CD14-positive monocyte (primary cell): ENCODE data around the gene ZFP36L1. TPM values are rescaled to one million over a fixed set of nuclear protein-coding genes. Genes with fewer than 3 reads are reported as not detected.
A peak's percentile ranks its signal among the peaks of the same experiment; 100 is the strongest.

ENCODE experiments used
- DNase-seq, 3 donors: peaks; one replicate each; pipeline ENCODE4 v3.0.0-alpha.2; 2011 to 2022
- H2AFZ ChIP-seq: 2 replicates; pipeline ENCODE4 v1.6.0; 2012; ENCODE audit warnings: mild to moderate bottlenecking, low read depth, low read length, inconsistent platforms; ENCODE audit not compliant: insufficient read depth, poor library complexity, severe bottlenecking
- H3K27ac ChIP-seq, 2 donors: 1 replicate in 1 of 2; 2 replicates in 1 of 2; pipeline ENCODE4 v1.5.1; 2012 to 2013; ENCODE audit warnings: low read length in 2 of 2, control low read depth in 1 of 2, inconsistent platforms in 1 of 2, low read depth in 1 of 2, mild to moderate bottlenecking in 1 of 2
- H3K27me3 ChIP-seq, 2 donors: one replicate each; pipeline versions ENCODE4 v1.6.0 to v1.6.1; 2011 to 2013; ENCODE audit warnings: low read length in 2 of 2; ENCODE audit not compliant: control insufficient read depth in 2 of 2, insufficient read depth in 2 of 2
- H3K36me3 ChIP-seq, 2 donors: replicated peaks in 1 of 2; 1 replicate in 1 of 2; 2 replicates in 1 of 2; pipeline versions ENCODE4 v1.5.1 to v1.6.1; 2012 to 2013; ENCODE audit warnings: low read length in 2 of 2, control low read depth in 1 of 2, inconsistent platforms in 1 of 2, mild to moderate bottlenecking in 1 of 2; ENCODE audit not compliant: insufficient read depth in 2 of 2, control insufficient read depth in 1 of 2
- H3K4me1 ChIP-seq, 2 donors: 1 replicate in 1 of 2; 2 replicates in 1 of 2; pipeline versions ENCODE4 v1.5.1 to v1.6.1; 2012 to 2013; ENCODE audit warnings: low read length in 2 of 2, control low read depth in 1 of 2, inconsistent platforms in 1 of 2, mild to moderate bottlenecking in 1 of 2, moderate library complexity in 1 of 2; ENCODE audit not compliant: insufficient read depth in 2 of 2, control insufficient read depth in 1 of 2
- H3K4me2 ChIP-seq: replicated peaks from 2 replicates; pipeline ENCODE3; 2012; ENCODE audit warnings: low read length, moderate library complexity, mild to moderate bottlenecking; ENCODE audit not compliant: poor library complexity, severe bottlenecking; ENCODE audit errors: extremely low read depth
- H3K4me3 ChIP-seq, 3 experiments: fragments of 200-600 bp in 1 of 3; sonication (generic) in 1 of 3; replicated peaks in 1 of 3; 1 replicate in 2 of 3; 2 replicates in 1 of 3; pipeline ENCODE4 v1.5.1; 2011 to 2013; ENCODE audit warnings: low read length in 3 of 3, mild to moderate bottlenecking in 3 of 3, control low read depth in 2 of 3, low read depth in 2 of 3, inconsistent platforms in 1 of 3, moderate library complexity in 1 of 3
- H3K79me2 ChIP-seq: 2 replicates; pipeline ENCODE4 v1.6.0; 2012; ENCODE audit warnings: mild to moderate bottlenecking, control low read depth, inconsistent platforms, low read length, moderate library complexity; ENCODE audit not compliant: insufficient read depth
- H3K9ac ChIP-seq: 2 replicates; pipeline ENCODE4 v1.6.0; 2017; ENCODE audit warnings: low read length, mild to moderate bottlenecking; ENCODE audit not compliant: insufficient read depth, poor library complexity, severe bottlenecking
- H3K9me3 ChIP-seq, 2 donors: replicated peaks in 1 of 2; 1 replicate in 1 of 2; 2 replicates in 1 of 2; pipeline versions ENCODE4 v1.5.1 to v1.6.1; 2012 to 2013; ENCODE audit warnings: low read length in 2 of 2, control low read depth in 1 of 2; ENCODE audit not compliant: control insufficient read depth in 1 of 2, insufficient read depth in 1 of 2
- H4K20me1 ChIP-seq: 2 replicates; pipeline ENCODE4 v1.6.0; 2012; ENCODE audit warnings: mild to moderate bottlenecking, low read length, control low read depth, moderate library complexity; ENCODE audit not compliant: insufficient read depth
- H3K27ac Mint-ChIP-seq, 7 donors: one replicate each; pipeline ENCODE4 v1.8.0; 2020; ENCODE audit warnings: mild to moderate bottlenecking in 7 of 7, mixed read lengths in 7 of 7, moderate library complexity in 6 of 7, inconsistent platforms in 2 of 7
- H3K27me3 Mint-ChIP-seq, 3 donors: one replicate each; pipeline ENCODE4 v1.8.0; 2021 to 2022; ENCODE audit warnings: low read depth in 3 of 3, mild to moderate bottlenecking in 3 of 3, mixed read lengths in 3 of 3, moderate library complexity in 3 of 3, inconsistent platforms in 1 of 3
- H3K36me3 Mint-ChIP-seq, 2 donors: one replicate each; pipeline ENCODE4 v1.8.0; 2020; ENCODE audit warnings: mixed read lengths in 2 of 2, inconsistent platforms in 1 of 2, mild to moderate bottlenecking in 1 of 2
- H3K4me1 Mint-ChIP-seq: one replicate; pipeline ENCODE4 v1.8.0; 2020; ENCODE audit warnings: mild to moderate bottlenecking, mixed read lengths
- H3K4me3 Mint-ChIP-seq, 2 donors: one replicate each; pipeline ENCODE4 v1.8.0; 2020; ENCODE audit warnings: mild to moderate bottlenecking in 2 of 2, mixed read lengths in 2 of 2, moderate library complexity in 1 of 2
- H3K9me3 Mint-ChIP-seq, 7 donors: one replicate each; pipeline ENCODE4 v1.8.0; 2020 to 2022; ENCODE audit warnings: mixed read lengths in 7 of 7, mild to moderate bottlenecking in 6 of 7, moderate library complexity in 6 of 7, inconsistent platforms in 2 of 7
- CTCF ChIP-seq: fragments of 200-600 bp; IDR thresholded peaks from one replicate; pipeline ENCODE4 v1.8.0; 2022; ENCODE audit warnings: antibody characterized with exemption, mild to moderate bottlenecking
- WGBS: methylation state at CpG from one replicate; pipeline ENCODE4 v1.1.5; 2013; ENCODE audit warnings: missing lambda C conversion rate; ENCODE audit not compliant: insufficient coverage; 5-methylcytosine and 5-hydroxymethylcytosine counted together
- intact Hi-C, 2 donors: fragments of 100-400 bp; cut with micrococcal nuclease; formaldehyde crosslinking; loops; one replicate each; pipeline versions ENCODE4 v1.15.0 to v1.15.1; 2023
- polyA plus RNA-seq, 3 donors: library from polyadenylated mRNA; depleted of rRNA in 1 of 3; unstranded in 2 of 3; stranded (reverse) in 1 of 3; fragments of 300-500 nt in 2 of 3; fragments of >200 nt in 1 of 3; fragmentation: Illumina TruSeq in 2 of 3; gene quantifications; 1 replicate in 2 of 3; 2 replicates in 1 of 3; pipeline ENCODE4 v1.2.3, GENCODE V29; 2012 to 2021

The ZFP36L1 gene
- polyA plus RNA-seq, 3 donors: 151 to 934 (median 185) TPM

GRCh38 chr14:68785534-68786490 is 7.1 kb downstream of the ZFP36L1 start:
- Histone ChIP-seq H3K9me3 (no peaks in the 10 kb centered on the region), H3K4me2 (no peak overlapping the region), H3K27ac (peak overlapping the region; percentile 27 to 50), H2AFZ (no peak overlapping the region), H3K79me2 (peaks cover 19% of the 10 kb centered on the region), H3K36me3 (peaks cover 33 to 39% of the 10 kb centered on the region in 2 donors), H3K9ac (no peak overlapping the region), H3K4me3 (no peak overlapping the region), H3K4me1 (peaks cover 30 to 54% of the 10 kb centered on the region in 2 donors), H3K27me3 (no peaks in the 10 kb centered on the region), H4K20me1 (peaks cover 46% of the 10 kb centered on the region)
- peaks cover 4 to 24% (median 7%) of the 10 kb centered on the region in 3 donors for H3K27me3 Mint-ChIP-seq
- peaks cover 44 to 45% of the 10 kb centered on the region in 2 donors for H3K36me3 Mint-ChIP-seq
- peaks cover 0 to 6% (median 0%) of the 10 kb centered on the region in 7 donors for H3K9me3 Mint-ChIP-seq
- intact Hi-C loops: no loop called here
- 90% methylated on average over 3 of the region's 5 CpGs for WGBS
- no peak for DNase-seq
- H3K27ac Mint-ChIP-seq: peak overlapping the region; percentile 30 to 92 (median 82)
- no peak overlapping the region for H3K4me3 Mint-ChIP-seq
- TF ChIP-seq CTCF: no peak
- peaks cover 54% of the 10 kb centered on the region for H3K4me1 Mint-ChIP-seq

GRCh38 chr14:68784978-68785533 is 7.8 kb downstream of the ZFP36L1 start:
- peaks cover 38% of the 10 kb centered on the region for H4K20me1 ChIP-seq
- H3K9me3 ChIP-seq: no peaks in the 10 kb centered on the region
- H3K27ac ChIP-seq: peak overlapping the region in 1 of 2 donors; percentile 50
- Mint-ChIP-seq H3K4me1 (peaks cover 54% of the 10 kb centered on the region), H3K9me3 (peaks cover 0 to 6% (median 0%) of the 10 kb centered on the region in 7 donors), H3K27me3 (peaks cover 4 to 23% (median 10%) of the 10 kb centered on the region in 3 donors), H3K27ac (peak overlapping the region in 2 of 7 donors; percentile 33 to 69), H3K36me3 (peaks cover 37 to 38% of the 10 kb centered on the region in 2 donors), H3K4me3 (peak overlapping the region in 1 of 2 donors; percentile 27)
- H2AFZ ChIP-seq: no peak overlapping the region
- peaks cover 32 to 54% of the 10 kb centered on the region in 2 donors for H3K4me1 ChIP-seq
- H3K79me2 ChIP-seq: peaks cover 11% of the 10 kb centered on the region
- no peak for DNase-seq
- H3K4me2 ChIP-seq: no peak overlapping the region
- H3K36me3 ChIP-seq: peaks cover 28 to 32% of the 10 kb centered on the region in 2 donors
- 100% methylated on average over 6 of the region's 6 CpGs for WGBS
- no peak overlapping the region for H3K4me3 ChIP-seq
- no peak for TF ChIP-seq CTCF
- H3K27me3 ChIP-seq: no peaks in the 10 kb centered on the region
- H3K9ac ChIP-seq: no peak overlapping the region
- intact Hi-C loops: loop anchor here in 1 of 2 donors (5.0 kb wide), 1 partner anchor 38 kb away; no protein-coding TSS in a partner anchor
